Panc1 (cell line): ENCODE measurements around the gene DST. TPM values are rescaled to one million over a fixed set of nuclear protein-coding genes. Genes with fewer than 3 reads are reported as not detected.

Experiments used
- ATAC-seq: fragments of 200-7000 bp; cut with Tn5 transposase; 2 replicates; pipeline ENCODE4 v1.9.1; 2020; ENCODE audit warnings: mild to moderate bottlenecking, moderate library complexity
- BruUV-seq: library from RNA; stranded (reverse); fragments of 400-500 nt; replicated peaks from 2 replicates; lab custom pipeline; 2021; lab: Mats Ljungman, UMichigan
- CTCF ChIA-PET: fragments of 300-600 bp; sonication (Branson Sonifier 250); formaldehyde crosslinking; loops from one replicate; lab custom pipeline; 2022; ENCODE audit warnings: antibody characterized with exemption; lab: Charles Lee
- POLR2A ChIA-PET: fragments of 300-600 bp; sonication (Branson Sonifier 250); formaldehyde crosslinking; loops from one replicate; lab custom pipeline; 2022; ENCODE audit warnings: antibody characterized with exemption; lab: Charles Lee
- DNase-seq: peaks from one replicate; pipeline ENCODE4 v3.0.0-alpha.2; 2010; ENCODE audit warnings: low read depth, low spot score
- H3K27ac ChIP-seq: 2 replicates; pipeline ENCODE4 v1.5.1; 2011; ENCODE audit warnings: mild to moderate bottlenecking, low read length, inconsistent platforms
- H3K27me3 ChIP-seq: fragments of 200-500 bp; sonication (Bioruptor generic); 2 replicates; pipeline ENCODE4 v1.6.0; 2014; ENCODE audit warnings: low read length, inconsistent platforms; ENCODE audit not compliant: control insufficient read depth, insufficient read depth
- H3K36me3 ChIP-seq: fragments of 200-500 bp; sonication (Bioruptor generic); 2 replicates; pipeline ENCODE4 v1.5.1; 2014; ENCODE audit warnings: inconsistent platforms, mild to moderate bottlenecking, low read length, moderate library complexity; ENCODE audit not compliant: control insufficient read depth, insufficient read depth
- H3K4me1 ChIP-seq: 2 replicates; pipeline ENCODE4 v1.5.1; 2011; ENCODE audit warnings: inconsistent platforms, mild to moderate bottlenecking, low read length, moderate library complexity; ENCODE audit not compliant: control insufficient read depth, insufficient read depth
- H3K4me3 ChIP-seq, 2 experiments: 2 replicates each; pipeline ENCODE4 v1.5.1; 2011 to 2012; ENCODE audit warnings: low read depth in 2 of 2, low read length in 2 of 2, mild to moderate bottlenecking in 2 of 2, inconsistent platforms in 1 of 2, moderate library complexity in 1 of 2
- H3K9me3 ChIP-seq: fragments of 200-500 bp; sonication (Bioruptor generic); 2 replicates; pipeline ENCODE4 v1.5.1; 2014; ENCODE audit warnings: low read depth, mild to moderate bottlenecking, inconsistent platforms, low read length, moderate library complexity; ENCODE audit not compliant: control insufficient read depth, insufficient read depth
- POLR2AphosphoS5 ChIP-seq: IDR thresholded peaks from 2 replicates; pipeline ENCODE4 v1.6.1; 2012; ENCODE audit warnings: mild to moderate bottlenecking, low read depth, low read length, moderate library complexity
- REST ChIP-seq, 2 experiments: IDR thresholded peaks; 2 replicates each; pipeline ENCODE4 v1.6.1; 2011 to 2012; ENCODE audit warnings: low read depth in 2 of 2, control low read depth in 1 of 2, low read length in 1 of 2, mild to moderate bottlenecking in 1 of 2, moderate library complexity in 1 of 2; ENCODE audit not compliant: insufficient read depth in 1 of 2
- SIN3A ChIP-seq: IDR thresholded peaks from 2 replicates; pipeline ENCODE4 v1.6.1; 2012; ENCODE audit warnings: low read depth, mild to moderate bottlenecking, low read length, moderate library complexity, borderline replicate concordance; ENCODE audit not compliant: insufficient read depth
- TCF7L2 ChIP-seq: IDR thresholded peaks from 2 replicates; pipeline ENCODE4 v1.6.1; 2011; ENCODE audit warnings: mild to moderate bottlenecking, low read depth, low read length, inconsistent platforms
- in situ Hi-C: cut with HindIII; loops from 2 replicates; pipeline ENCODE4 v1.10.0; 2016; ENCODE audit warnings: low sequenced_read_pairs, low pct_unique_long_range_greater_than_20kb
- intact Hi-C: fragments of 100-400 bp; cut with micrococcal nuclease; formaldehyde crosslinking; loops from one replicate; pipeline ENCODE4 v1.10.0; 2022; ENCODE audit not compliant: unreplicated experiment
- total RNA-seq: library from RNA; stranded (reverse); gene quantifications from one replicate; pipeline ENCODE4 v1.2.1, GENCODE V29; 2021; ENCODE audit not compliant: unreplicated experiment
- TF ChIP-seq, protein P1 (sequence below): fragments of 450-650 bp; IDR thresholded peaks from 2 replicates; pipeline ENCODE4 v1.5.1; 2017; ENCODE audit warnings: mild to moderate bottlenecking

Gene DST
- total RNA-seq, 1 experiment from 2014 or later = 230 TPM

DNA sequence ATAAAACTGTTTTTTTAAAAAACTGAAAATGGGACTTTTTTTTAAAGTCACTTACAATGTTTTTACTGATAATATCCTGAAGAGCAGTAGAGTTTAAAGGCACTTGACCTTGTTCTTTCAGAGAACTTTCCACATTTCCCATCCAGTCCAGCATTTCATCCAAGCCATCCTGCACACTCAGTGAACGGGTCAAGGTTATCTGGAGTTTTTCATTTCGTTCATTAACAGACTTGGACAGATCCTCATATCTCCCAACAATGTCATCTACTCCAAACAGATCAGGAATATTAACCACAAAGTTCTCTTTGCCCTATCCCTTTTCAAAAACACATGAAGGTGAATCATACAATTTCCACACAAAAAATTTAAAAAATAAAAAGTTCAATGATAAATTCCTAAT, 69.1 kb downstream of the DST start:
- intact Hi-C loops = no loop called here
- no TSS peak for BruUV-seq
- no peaks in the 10 kb centered on the region for H3K9me3 ChIP-seq
- DNase-seq = no peak
- in situ Hi-C loops = no loop called here
- TF ChIP-seq, protein P1, sequence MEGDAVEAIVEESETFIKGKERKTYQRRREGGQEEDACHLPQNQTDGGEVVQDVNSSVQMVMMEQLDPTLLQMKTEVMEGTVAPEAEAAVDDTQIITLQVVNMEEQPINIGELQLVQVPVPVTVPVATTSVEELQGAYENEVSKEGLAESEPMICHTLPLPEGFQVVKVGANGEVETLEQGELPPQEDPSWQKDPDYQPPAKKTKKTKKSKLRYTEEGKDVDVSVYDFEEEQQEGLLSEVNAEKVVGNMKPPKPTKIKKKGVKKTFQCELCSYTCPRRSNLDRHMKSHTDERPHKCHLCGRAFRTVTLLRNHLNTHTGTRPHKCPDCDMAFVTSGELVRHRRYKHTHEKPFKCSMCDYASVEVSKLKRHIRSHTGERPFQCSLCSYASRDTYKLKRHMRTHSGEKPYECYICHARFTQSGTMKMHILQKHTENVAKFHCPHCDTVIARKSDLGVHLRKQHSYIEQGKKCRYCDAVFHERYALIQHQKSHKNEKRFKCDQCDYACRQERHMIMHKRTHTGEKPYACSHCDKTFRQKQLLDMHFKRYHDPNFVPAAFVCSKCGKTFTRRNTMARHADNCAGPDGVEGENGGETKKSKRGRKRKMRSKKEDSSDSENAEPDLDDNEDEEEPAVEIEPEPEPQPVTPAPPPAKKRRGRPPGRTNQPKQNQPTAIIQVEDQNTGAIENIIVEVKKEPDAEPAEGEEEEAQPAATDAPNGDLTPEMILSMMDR = no peak
- no peak for TF ChIP-seq REST (IDR thresholded peaks at IDR 0.05; ENCODE audit: insufficient read depth in 1 of 2, low read depth in 2 of 2, low read length in 1 of 2)
- no peak for TF ChIP-seq TCF7L2
- TF ChIP-seq SIN3A = no peak
- TF ChIP-seq POLR2AphosphoS5 = no peak
- ChIA-PET POLR2A (no interaction called here), CTCF (no interaction called here)
- H3K27ac ChIP-seq = no peak overlapping the region
- no peak for ATAC-seq
- no peak overlapping the region for H3K4me3 ChIP-seq
- H3K36me3 ChIP-seq = peaks cover 29% of the 10 kb centered on the region
- no peaks in the 10 kb centered on the region for H3K4me1 ChIP-seq
- H3K27me3 ChIP-seq = no peaks in the 10 kb centered on the region

DNA sequence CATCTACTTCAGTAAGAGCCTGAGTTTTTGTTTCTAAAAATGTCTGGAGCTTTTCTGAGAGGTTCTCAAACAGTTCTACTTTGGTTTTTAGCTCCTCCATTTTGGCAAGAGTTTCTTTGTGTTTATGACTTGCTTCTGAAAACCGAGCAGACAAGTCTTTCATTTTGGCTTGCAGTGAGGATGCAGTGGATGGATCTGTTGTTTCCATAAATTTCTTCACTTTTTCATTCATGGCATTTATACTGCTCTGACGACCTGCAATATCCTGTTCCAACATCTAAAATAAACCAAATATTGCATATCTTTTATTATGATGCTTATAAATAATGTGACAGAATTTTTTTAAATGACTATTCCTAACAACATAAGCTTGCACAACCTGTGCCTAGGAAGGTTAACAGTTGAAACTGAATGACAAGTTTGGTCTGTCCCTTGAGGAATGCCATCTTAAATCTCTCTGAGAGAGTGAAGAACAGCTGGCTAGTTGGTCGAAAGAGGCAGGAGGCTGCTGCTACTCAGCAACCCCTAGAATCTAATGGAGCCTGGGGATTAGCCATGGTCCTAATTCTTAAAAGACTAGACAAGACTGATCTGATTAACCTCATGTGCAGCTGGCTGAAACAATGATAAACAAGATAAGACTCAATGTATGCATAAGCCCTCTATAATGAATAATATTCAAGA, 69.8 kb downstream of the DST start:
- ChIA-PET CTCF (no interaction called here), POLR2A (no interaction called here)
- DNase-seq (no peak), ATAC-seq (no peak)
- intact Hi-C loops = no loop called here
- Histone ChIP-seq H3K27me3 (no peaks in the 10 kb centered on the region), H3K9me3 (no peaks in the 10 kb centered on the region), H3K27ac (no peak overlapping the region), H3K4me3 (no peak overlapping the region), H3K36me3 (peaks cover 34% of the 10 kb centered on the region), H3K4me1 (no peaks in the 10 kb centered on the region)
- in situ Hi-C loops = no loop called here
- TF ChIP-seq POLR2AphosphoS5 (no peak), TCF7L2 (no peak), SIN3A (no peak), REST (IDR thresholded peaks at IDR 0.05; ENCODE audit: insufficient read depth in 1 of 2, low read depth in 2 of 2, low read length in 1 of 2) (no peak)
- TF ChIP-seq, protein P1 = no peak
- BruUV-seq = no TSS peak
